ENCODE data around the gene EMP1. TPM values are rescaled to one million over a fixed set of nuclear protein-coding genes. Genes with fewer than 3 reads are reported as not detected.

EMP1 gene
- total and polyA plus RNA-seq, 2 of the 13 experiments (the other 11 are each of a cell fraction or from before 2014, with no cell fraction given): 0.13 to 0.61 TPM

DNA sequence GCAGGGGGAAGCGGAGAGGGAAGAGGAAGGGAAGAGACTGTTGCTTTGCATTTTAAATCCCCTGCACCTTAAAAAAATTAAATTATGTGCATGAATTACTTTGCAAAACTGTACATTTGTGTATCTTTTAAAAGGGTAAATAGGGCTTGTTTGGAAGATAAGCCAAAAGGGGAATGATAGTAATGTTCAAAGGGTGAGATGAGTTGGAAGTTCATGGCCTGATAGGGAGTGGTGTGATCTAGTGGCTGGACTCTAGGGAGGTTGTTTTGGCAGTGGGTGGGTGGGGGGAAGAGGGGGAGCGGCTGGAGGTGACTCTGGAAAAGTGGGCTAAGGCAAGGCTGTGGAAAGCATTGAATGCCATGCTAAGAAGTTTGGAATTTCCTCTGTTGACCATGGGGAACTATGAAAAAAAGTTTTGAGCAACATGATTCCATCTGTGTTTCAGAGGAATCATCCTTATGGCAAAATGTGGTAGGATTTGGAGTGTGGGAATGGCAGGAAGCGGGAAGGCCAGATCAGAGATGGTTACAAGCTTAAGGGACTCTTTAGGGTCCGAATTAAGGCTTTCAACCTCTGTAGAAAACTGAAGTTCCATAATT is 25.5 kb upstream of the EMP1 start:
- Histone ChIP-seq H4K20me1 (ENCODE audit: insufficient read depth, low read length) (no peaks in the 10 kb centered on the region), H3K4me2 (ENCODE audit: low read depth, low read length) (no peak overlapping the region), H3K36me3 (replicated peaks in 1 of 2; ENCODE audit: control insufficient read depth in 1 of 2, insufficient read depth in 2 of 2, low read length in 2 of 2) (no peaks in the 10 kb centered on the region), H3K27ac (ENCODE audit: extremely low read length, insufficient read depth, low read length) (no peak overlapping the region), H3K27me3 (ENCODE audit: control insufficient read depth in 1 of 2, insufficient read depth in 2 of 2, low read length in 2 of 2) (peaks cover 2 to 37% of the 10 kb centered on the region in 2 experiments; a peak in 3 of 5 replicates), H3K79me2 (ENCODE audit: insufficient read depth, low read length) (no peaks in the 10 kb centered on the region), H3K4me1 (ENCODE audit: insufficient read depth, low read length) (no peaks in the 10 kb centered on the region), H3K9me3 (ENCODE audit: low read length) (no peaks in the 10 kb centered on the region), H3K9ac (ENCODE audit: insufficient read depth, low read depth, low read length) (no peak overlapping the region), H2AFZ (ENCODE audit: low read length) (no peak overlapping the region), H3K4me3 (replicated peaks in 1 of 3; ENCODE audit: insufficient read depth in 1 of 3, low read depth in 2 of 3, low read length in 3 of 3) (no peak overlapping the region)
- ChIA-PET POLR2A (no interaction called here), CTCF (ENCODE audit: low intra/inter-chr PET ratio, low total read pairs) (no interaction called here)
- WGBS (ENCODE audit: low lambda C conversion rate): 3% methylated on average over 4 of the region's 4 CpGs
- intact Hi-C loops (cut with micrococcal nuclease; ENCODE audit: unreplicated experiment) (no loop called here), in situ Hi-C loops (cut with HindIII; ENCODE audit: extremely low pct_ligation_motif_present, low pct_unique_long_range_greater_than_20kb) (no loop called here)
- FAIRE-seq: no peak
- TF ChIP-seq HOXA5 (CRISPR knock-in tag; IDR thresholded peaks at IDR 0.05) (no peak), SOX6 (IDR thresholded peaks at IDR 0.05) (no peak), SOX6 (CRISPR knock-in tag; IDR thresholded peaks at IDR 0.05) (no peak), NFYC (CRISPR knock-in tag; IDR thresholded peaks at IDR 0.05) (no peak), ZSCAN20 (CRISPR knock-in tag; IDR thresholded peaks at IDR 0.05; ENCODE audit: borderline replicate concordance) (no peak), PHF5A (CRISPR knock-in tag; IDR thresholded peaks at IDR 0.05; ENCODE audit: low read depth, unreplicated experiment) (no peak), HMGA1 (CRISPR knock-in tag; conservative IDR thresholded peaks at IDR 0.05) (no peak), ZNF605 (CRISPR knock-in tag; IDR thresholded peaks at IDR 0.05) (no peak), HNRNPL (IDR thresholded peaks at IDR 0.05; ENCODE audit: low read depth, low read length) (no peak)
- TF ChIP-seq, protein P1, sequence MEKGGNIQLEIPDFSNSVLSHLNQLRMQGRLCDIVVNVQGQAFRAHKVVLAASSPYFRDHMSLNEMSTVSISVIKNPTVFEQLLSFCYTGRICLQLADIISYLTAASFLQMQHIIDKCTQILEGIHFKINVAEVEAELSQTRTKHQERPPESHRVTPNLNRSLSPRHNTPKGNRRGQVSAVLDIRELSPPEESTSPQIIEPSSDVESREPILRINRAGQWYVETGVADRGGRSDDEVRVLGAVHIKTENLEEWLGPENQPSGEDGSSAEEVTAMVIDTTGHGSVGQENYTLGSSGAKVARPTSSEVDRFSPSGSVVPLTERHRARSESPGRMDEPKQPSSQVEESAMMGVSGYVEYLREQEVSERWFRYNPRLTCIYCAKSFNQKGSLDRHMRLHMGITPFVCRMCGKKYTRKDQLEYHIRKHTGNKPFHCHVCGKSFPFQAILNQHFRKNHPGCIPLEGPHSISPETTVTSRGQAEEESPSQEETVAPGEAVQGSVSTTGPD (CRISPR knock-in tag; IDR thresholded peaks at IDR 0.05): no peak
- TF ChIP-seq, protein P2, sequence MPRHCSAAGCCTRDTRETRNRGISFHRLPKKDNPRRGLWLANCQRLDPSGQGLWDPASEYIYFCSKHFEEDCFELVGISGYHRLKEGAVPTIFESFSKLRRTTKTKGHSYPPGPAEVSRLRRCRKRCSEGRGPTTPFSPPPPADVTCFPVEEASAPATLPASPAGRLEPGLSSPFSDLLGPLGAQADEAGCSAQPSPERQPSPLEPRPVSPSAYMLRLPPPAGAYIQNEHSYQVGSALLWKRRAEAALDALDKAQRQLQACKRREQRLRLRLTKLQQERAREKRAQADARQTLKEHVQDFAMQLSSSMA (CRISPR knock-in tag; IDR thresholded peaks at IDR 0.05): no peak
- TF ChIP-seq, protein P3, sequence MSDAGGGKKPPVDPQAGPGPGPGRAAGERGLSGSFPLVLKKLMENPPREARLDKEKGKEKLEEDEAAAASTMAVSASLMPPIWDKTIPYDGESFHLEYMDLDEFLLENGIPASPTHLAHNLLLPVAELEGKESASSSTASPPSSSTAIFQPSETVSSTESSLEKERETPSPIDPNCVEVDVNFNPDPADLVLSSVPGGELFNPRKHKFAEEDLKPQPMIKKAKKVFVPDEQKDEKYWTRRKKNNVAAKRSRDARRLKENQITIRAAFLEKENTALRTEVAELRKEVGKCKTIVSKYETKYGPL (CRISPR knock-in tag; IDR thresholded peaks at IDR 0.05): no peak
- no TSS peak for BruUV-seq (replicated peaks)
- ATAC-seq: no peak
- DNase-seq (ENCODE audit: low spot score): no peak

All from HepG2 (cell line).